ENCODE results near the gene ACSS3.

ACSS3 gene

DNA sequence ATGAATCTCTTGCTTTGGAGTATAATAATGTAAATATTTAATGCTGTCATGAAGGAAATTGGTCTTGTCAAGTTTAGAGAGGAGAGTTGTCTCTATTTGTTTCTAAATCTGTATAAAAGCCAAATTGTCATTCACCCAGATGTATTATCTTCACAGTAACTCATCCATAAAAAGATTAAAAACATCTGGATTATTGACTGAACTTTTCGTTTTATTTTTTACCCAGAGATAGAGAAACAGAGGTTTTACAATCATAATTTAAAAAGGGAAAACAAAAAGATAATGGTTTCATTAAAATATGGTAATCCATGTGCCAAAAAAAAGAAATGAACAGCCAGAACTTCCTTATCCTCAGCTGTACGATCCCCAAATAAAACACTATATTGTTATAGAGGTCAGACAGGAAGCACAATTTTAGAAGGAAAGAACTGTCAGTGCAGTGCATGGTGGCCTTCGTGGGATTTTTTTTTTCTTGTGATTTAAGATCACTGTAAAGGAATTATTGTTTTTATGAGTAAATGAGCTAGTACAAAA lies 125.9 kb downstream of the ACSS3 start:
- TF ChIP-seq, protein P1, sequence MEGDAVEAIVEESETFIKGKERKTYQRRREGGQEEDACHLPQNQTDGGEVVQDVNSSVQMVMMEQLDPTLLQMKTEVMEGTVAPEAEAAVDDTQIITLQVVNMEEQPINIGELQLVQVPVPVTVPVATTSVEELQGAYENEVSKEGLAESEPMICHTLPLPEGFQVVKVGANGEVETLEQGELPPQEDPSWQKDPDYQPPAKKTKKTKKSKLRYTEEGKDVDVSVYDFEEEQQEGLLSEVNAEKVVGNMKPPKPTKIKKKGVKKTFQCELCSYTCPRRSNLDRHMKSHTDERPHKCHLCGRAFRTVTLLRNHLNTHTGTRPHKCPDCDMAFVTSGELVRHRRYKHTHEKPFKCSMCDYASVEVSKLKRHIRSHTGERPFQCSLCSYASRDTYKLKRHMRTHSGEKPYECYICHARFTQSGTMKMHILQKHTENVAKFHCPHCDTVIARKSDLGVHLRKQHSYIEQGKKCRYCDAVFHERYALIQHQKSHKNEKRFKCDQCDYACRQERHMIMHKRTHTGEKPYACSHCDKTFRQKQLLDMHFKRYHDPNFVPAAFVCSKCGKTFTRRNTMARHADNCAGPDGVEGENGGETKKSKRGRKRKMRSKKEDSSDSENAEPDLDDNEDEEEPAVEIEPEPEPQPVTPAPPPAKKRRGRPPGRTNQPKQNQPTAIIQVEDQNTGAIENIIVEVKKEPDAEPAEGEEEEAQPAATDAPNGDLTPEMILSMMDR (conservative IDR thresholded peaks at IDR 0.05; ENCODE audit: control insufficient read depth, insufficient read depth, low read depth, low read length) = no peak
- DNase-seq (ENCODE audit: low read depth) = no peak
- H3K4me3 ChIP-seq (ENCODE audit: control insufficient read depth, low read depth, low read length) = no peak overlapping the region

DNA sequence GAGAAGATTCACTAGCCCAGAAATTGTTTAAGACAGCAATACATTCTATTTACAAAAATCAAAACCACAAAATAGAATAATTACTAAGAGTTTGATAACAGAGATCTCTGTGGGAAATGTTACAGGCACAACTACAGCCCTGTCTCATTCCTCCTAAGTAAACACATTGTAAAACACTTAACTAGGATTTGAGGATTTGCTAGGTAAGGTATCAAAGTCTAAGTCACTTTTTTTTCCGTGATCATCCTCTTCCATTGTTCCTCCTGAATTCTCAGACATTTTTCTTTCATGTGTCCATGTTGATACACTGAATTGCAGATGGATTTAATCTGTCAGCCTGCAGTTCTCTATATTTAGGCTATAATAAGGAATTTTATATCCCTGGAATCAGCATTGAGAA lies 127.5 kb downstream of the ACSS3 start:
- TF ChIP-seq, protein P1 (conservative IDR thresholded peaks at IDR 0.05; ENCODE audit: control insufficient read depth, insufficient read depth, low read depth, low read length) = no peak
- DNase-seq (ENCODE audit: low read depth) = no peak
- no peak overlapping the region for H3K4me3 ChIP-seq (ENCODE audit: control insufficient read depth, low read depth, low read length)

DNA sequence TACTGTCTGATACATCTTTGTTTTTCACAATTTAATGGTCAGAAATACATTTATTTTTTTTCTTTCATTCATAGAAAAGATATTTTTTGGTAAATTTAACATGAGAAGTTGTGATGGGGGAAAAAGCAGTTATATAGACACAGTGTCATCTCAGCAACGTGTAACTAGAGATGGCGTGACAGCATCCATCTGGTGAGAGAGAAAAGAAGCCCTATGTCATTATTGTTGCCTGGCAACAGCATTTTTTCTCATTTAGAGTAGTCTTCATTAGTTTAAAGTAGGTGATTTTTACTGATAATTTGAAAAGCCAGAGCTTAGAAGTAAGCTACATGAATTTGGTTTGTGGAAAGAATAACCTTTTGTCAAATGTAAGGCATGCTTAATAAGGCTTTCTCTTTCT lies 128.6 kb downstream of the ACSS3 start:
- TF ChIP-seq, protein P1 (conservative IDR thresholded peaks at IDR 0.05; ENCODE audit: control insufficient read depth, insufficient read depth, low read depth, low read length) = no peak
- no peak overlapping the region for H3K4me3 ChIP-seq (ENCODE audit: control insufficient read depth, low read depth, low read length)
- DNase-seq (ENCODE audit: low read depth) = no peak

DNA sequence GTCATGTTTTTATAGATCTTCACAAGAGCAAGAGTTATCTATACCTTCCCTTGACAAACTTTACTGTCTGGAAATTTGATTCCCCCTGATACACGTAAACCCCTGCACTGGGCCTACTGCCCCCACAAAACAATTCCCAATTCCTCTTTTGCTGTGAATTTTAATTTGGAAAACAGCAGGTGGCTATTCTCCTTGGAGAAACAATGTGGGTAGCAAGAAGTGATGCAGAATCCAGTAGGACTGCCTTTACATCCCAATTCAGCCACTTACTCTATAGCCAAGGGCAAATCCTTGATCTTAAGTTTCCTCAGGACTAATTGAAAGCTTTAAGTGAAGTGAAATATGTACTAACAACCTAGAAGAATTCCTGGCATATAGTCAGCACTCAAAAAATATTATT lies 129.3 kb downstream of the ACSS3 start:
- DNase-seq (ENCODE audit: low read depth) = no peak
- H3K4me3 ChIP-seq (ENCODE audit: control insufficient read depth, low read depth, low read length) = no peak overlapping the region
- TF ChIP-seq, protein P1 (conservative IDR thresholded peaks at IDR 0.05; ENCODE audit: control insufficient read depth, insufficient read depth, low read depth, low read length) = no peak

DNA sequence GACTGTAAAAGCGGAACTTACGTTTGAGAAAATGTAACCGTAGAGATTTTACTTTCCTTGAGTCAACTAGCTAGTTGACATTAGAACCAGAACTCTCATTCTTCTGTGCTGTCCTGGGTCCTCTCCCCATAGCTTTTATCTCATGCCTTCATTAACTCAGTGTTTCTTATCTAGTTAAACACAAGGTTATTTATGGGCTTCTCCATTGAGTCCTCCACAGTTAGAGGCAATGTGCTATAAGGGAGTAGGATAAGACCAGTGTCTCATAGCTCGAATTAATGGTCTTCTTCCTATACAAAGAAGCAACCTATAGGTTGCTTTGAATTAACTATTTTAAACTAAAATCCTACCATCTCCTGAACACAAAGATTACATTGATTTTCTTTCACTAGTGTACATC lies 129.8 kb downstream of the ACSS3 start:
- no peak for DNase-seq (ENCODE audit: low read depth)
- TF ChIP-seq, protein P1 (conservative IDR thresholded peaks at IDR 0.05; ENCODE audit: control insufficient read depth, insufficient read depth, low read depth, low read length) = no peak
- no peak overlapping the region for H3K4me3 ChIP-seq (ENCODE audit: control insufficient read depth, low read depth, low read length)

DNA sequence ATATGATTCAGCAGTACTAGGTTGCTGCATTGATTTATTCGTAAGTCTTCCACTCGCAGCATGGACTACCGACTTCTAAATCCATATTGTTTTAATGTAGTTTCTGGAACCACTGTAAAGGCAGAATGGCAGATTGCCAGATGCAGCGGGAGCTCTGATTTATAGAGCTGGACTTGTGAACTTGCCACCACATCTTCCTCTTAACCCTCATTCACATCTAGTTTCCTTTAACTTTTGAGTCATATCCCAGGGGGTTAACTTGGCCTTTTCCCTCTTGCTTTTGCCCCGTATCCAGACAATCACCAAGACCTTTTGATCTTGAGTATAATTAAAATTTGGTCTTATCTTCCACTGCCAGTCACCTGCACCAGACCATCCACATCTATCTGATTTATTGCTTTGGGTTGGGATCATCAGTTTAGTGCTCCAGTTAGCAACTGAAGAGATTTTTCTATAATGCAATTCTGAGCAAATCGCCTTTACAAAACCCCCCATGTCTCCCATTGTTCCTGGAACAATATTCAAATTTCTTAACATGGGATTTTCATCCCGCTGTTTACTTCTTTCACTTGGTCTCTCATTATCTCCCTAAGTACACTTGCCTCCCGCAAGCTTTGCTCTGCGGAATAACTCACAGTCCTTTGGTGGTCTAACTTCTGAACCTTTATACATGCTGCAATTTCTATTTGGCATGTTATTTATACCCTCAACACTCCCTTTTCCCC lies 130.5 kb downstream of the ACSS3 start:
- TF ChIP-seq, protein P1 (conservative IDR thresholded peaks at IDR 0.05; ENCODE audit: control insufficient read depth, insufficient read depth, low read depth, low read length) = no peak
- H3K4me3 ChIP-seq (ENCODE audit: control insufficient read depth, low read depth, low read length) = no peak overlapping the region
- peak; percentile 68 for DNase-seq (ENCODE audit: low read depth)

Data from fibroblast of mammary gland (primary cell).